ENCODE measurements around the gene UBFD1. TPM values are rescaled to one million over a fixed set of nuclear protein-coding genes. Genes with fewer than 3 reads are reported as not detected.

UBFD1 gene
- total and polyA plus RNA-seq, 2 of the 8 experiments (the other 6 are each of a cell fraction or from before 2014, with no cell fraction given): 66.3 to 106 TPM

DNA sequence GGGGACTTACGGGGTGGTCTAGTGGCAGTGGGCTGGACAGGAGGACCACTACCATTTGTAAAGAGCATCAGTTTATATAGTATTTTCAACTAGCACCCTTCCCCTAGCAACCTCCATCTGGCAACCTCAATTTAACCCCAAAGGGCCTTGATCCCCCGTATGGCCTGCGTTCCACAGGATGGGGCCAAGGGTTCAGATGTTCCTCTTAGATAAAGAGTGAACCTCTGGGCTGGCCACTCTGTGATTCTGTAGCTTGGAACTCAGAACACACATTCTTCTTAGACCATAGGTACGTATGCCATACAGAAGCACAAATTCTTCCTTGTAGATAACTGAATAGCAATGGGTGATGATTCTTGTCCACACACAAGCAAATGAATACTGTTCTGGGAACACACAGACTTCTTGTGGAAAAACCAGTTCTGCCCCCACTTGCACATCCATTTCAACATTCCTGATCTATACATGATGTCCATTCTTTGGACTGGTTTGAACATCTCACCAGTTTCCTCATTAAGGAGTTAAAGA, 45.3 kb upstream of the UBFD1 start:
- WGBS, 2 experiments (ENCODE audit: extremely low coverage in 1 of 2, insufficient coverage in 1 of 2, insufficient read length in 1 of 2, insufficient replicate concordance in 2 of 2, low coverage in 1 of 2, low lambda C conversion rate in 2 of 2, missing lambda C conversion rate in 1 of 2): 91% methylated on average over 4 of the region's 4 CpGs; no CpG with 5 or more reads in 1 of the 2 experiments
- H2BK20ac ChIP-seq (ENCODE audit: low read length): no peak overlapping the region
- H4K5ac ChIP-seq (ENCODE audit: insufficient read length, low read depth, low read length): no peak overlapping the region
- peaks cover 4% of the 10 kb centered on the region; the same call in 1 of the 2 replicates for H3K79me1 ChIP-seq (ENCODE audit: low read depth, low read length)
- H3K9ac ChIP-seq (replicated peaks in 1 of 4; ENCODE audit: extremely low read depth in 1 of 4, low read depth in 3 of 4, low read length in 3 of 4): no peak overlapping the region
- H2AFZ ChIP-seq (ENCODE audit: low read length): no peak overlapping the region
- no peaks in the 10 kb centered on the region for H3K9me3 ChIP-seq (ENCODE audit: insufficient read depth in 2 of 2, low read depth in 1 of 2, low read length in 1 of 2)
- H4K91ac ChIP-seq (replicated peaks; ENCODE audit: insufficient read length, low read length): no peak overlapping the region
- H3K23me2 ChIP-seq (ENCODE audit: low read depth, low read length): peaks cover 10% of the 10 kb centered on the region
- no peaks in the 10 kb centered on the region for H3K27me3 ChIP-seq (replicated peaks in 1 of 4; ENCODE audit: control insufficient read depth in 3 of 4, extremely low read depth in 1 of 4, insufficient read depth in 3 of 4, low read length in 3 of 4)
- H4K8ac ChIP-seq (ENCODE audit: extremely low read depth, insufficient read depth, low read length): no peak overlapping the region
- peaks cover 0 to 6% (median 1%) of the 10 kb centered on the region in 4 experiments; a peak in 1 of 8 replicates for H3K36me3 ChIP-seq (ENCODE audit: control insufficient read depth in 2 of 4, insufficient read depth in 4 of 4, low read length in 3 of 4)
- no peak overlapping the region for H3K4me2 ChIP-seq (ENCODE audit: insufficient read depth in 1 of 2, low read depth in 2 of 2, low read length in 2 of 2)
- H3K4me3 ChIP-seq (ENCODE audit: extremely low read depth in 1 of 4, insufficient read depth in 2 of 4, low read depth in 3 of 4, low read length in 4 of 4): no peak overlapping the region
- no peak overlapping the region for H2BK15ac ChIP-seq (ENCODE audit: low read length)
- peaks cover 5 to 13% of the 10 kb centered on the region in 2 experiments for H4K20me1 ChIP-seq (replicated peaks in 1 of 2; ENCODE audit: control insufficient read depth in 1 of 2, insufficient read depth in 2 of 2, low read length in 2 of 2)
- H3K4me1 ChIP-seq (replicated peaks in 1 of 4; ENCODE audit: control insufficient read depth in 3 of 4, insufficient read depth in 4 of 4, low read length in 3 of 4): peaks cover 0 to 3% (median 0%) of the 10 kb centered on the region in 4 experiments; a peak in 3 of 7 replicates
- H3K14ac ChIP-seq (ENCODE audit: insufficient read length): no peak overlapping the region
- H2BK5ac ChIP-seq (ENCODE audit: low read depth, low read length): no peak overlapping the region
- no peak overlapping the region for H2BK120ac ChIP-seq (replicated peaks; ENCODE audit: low read depth, low read length)
- no peak for DNase-seq (ENCODE audit: low read depth in 1 of 2, low spot score in 2 of 2)
- no peak overlapping the region for H3K27ac ChIP-seq (ENCODE audit: low read depth, low read length)
- H3K23ac ChIP-seq (ENCODE audit: insufficient read length): no peak overlapping the region
- no peak overlapping the region for H3K4ac ChIP-seq (replicated peaks; ENCODE audit: insufficient read length, low read depth, low read length)
- FAIRE-seq: no peak
- H2BK12ac ChIP-seq (ENCODE audit: low read depth, low read length): no peak overlapping the region
- no peak overlapping the region for H3K56ac ChIP-seq (replicated peaks; ENCODE audit: insufficient read length, low read depth, low read length)
- ChIA-PET CTCF (ENCODE audit: partially characterized antibody) (no interaction called here), POLR2A (ENCODE audit: partially characterized antibody) (interaction anchor here (0.7 to 6.9 kb wide), 4 partner anchors 10 to 59 kb away, joined by 3 to 63 read pairs (median 10); no protein-coding TSS in a partner anchor)
- H3K79me2 ChIP-seq (ENCODE audit: control insufficient read depth in 1 of 2, insufficient read depth in 2 of 2, low read length in 2 of 2): peaks cover 21 to 26% of the 10 kb centered on the region in 2 experiments
- H2AK5ac ChIP-seq (ENCODE audit: low read depth, low read length): no peak overlapping the region
- H3K18ac ChIP-seq (ENCODE audit: extremely low read depth, low read length): no peak overlapping the region
- TF ChIP-seq, protein P1, sequence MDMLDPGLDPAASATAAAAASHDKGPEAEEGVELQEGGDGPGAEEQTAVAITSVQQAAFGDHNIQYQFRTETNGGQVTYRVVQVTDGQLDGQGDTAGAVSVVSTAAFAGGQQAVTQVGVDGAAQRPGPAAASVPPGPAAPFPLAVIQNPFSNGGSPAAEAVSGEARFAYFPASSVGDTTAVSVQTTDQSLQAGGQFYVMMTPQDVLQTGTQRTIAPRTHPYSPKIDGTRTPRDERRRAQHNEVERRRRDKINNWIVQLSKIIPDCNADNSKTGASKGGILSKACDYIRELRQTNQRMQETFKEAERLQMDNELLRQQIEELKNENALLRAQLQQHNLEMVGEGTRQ (IDR thresholded peaks at IDR 0.05; ENCODE audit: low read length): no peak
- no peak for TF ChIP-seq SP1 (IDR thresholded peaks at IDR 0.05; ENCODE audit: low read depth, low read length)
- no peak for TF ChIP-seq EZH2 (IDR thresholded peaks at IDR 0.05; ENCODE audit: low read depth, low read length, severe bottlenecking)
- TF ChIP-seq GABPA (IDR thresholded peaks at IDR 0.05; ENCODE audit: borderline replicate concordance, insufficient read depth, low read length): no peak
- TF ChIP-seq SP2 (IDR thresholded peaks at IDR 0.05; ENCODE audit: low read length): no peak
- TF ChIP-seq JUND (IDR thresholded peaks at IDR 0.05; ENCODE audit: low read length): no peak
- no peak for TF ChIP-seq TBP (IDR thresholded peaks at IDR 0.05; ENCODE audit: low read depth, low read length)
- TF ChIP-seq YY1 (IDR thresholded peaks at IDR 0.05; ENCODE audit: low read depth, low read length): no peak
- no peak for TF ChIP-seq NANOG (IDR thresholded peaks at IDR 0.05; ENCODE audit: insufficient read depth, low read depth, low read length, poor library complexity, severe bottlenecking)
- TF ChIP-seq CBX5 (IDR thresholded peaks at IDR 0.05; ENCODE audit: low read depth, low read length): no peak
- TF ChIP-seq POLR2A (IDR thresholded peaks at IDR 0.05; ENCODE audit: control extremely low read depth in 1 of 2, low read depth in 2 of 2, low read length in 2 of 2): no peak
- no peak for TF ChIP-seq TCF12 (IDR thresholded peaks at IDR 0.05; ENCODE audit: low read depth, low read length)
- no peak for TF ChIP-seq TEAD4 (IDR thresholded peaks at IDR 0.05; ENCODE audit: low read depth, low read length)
- no peak for TF ChIP-seq CTBP2 (IDR thresholded peaks at IDR 0.05; ENCODE audit: borderline replicate concordance, insufficient read depth, insufficient read length, low read length)

Measured in H1 (cell line).